ENCODE data around the gene SSU72. TPM values are rescaled to one million over a fixed set of nuclear protein-coding genes. Genes with fewer than 3 reads are reported as not detected.
"Not testable (repeated sequence)": the region's sequence is repeated elsewhere in the genome, so short reads cannot be mapped to it uniquely, and the experiment has no call there.

Gene SSU72
- total RNA-seq, 2 donors from 2014 or later, result 120 to 175 TPM

- DNase-seq, result peak; percentile 55
- Histone ChIP-seq H3K9ac (ENCODE audit: low read depth in 2 of 2, low read length in 2 of 2) (peak overlapping the region in 1 of 2 donors; percentile 24), H3K27ac (peak overlapping the region; percentile 7), H3K4me3 (peak overlapping the region; percentile 5)
- peak; percentile 33 for TF ChIP-seq CTCF (IDR thresholded peaks at IDR 0.05)
- H3K36me3 ChIP-seq; H3K4me1 ChIP-seq; intact Hi-C loops (cut with DNase I); H3K27me3 ChIP-seq; H3K9me3 ChIP-seq: not testable (repeated sequence)
Observed at GRCh38 chr1:1505366-1505798, 69.3 kb downstream of the SSU72 start.

- intact Hi-C loops (cut with DNase I), result not testable (repeated sequence)
Observed at GRCh38 chr1:1504777-1505365, 69.8 kb downstream of the SSU72 start.

GRCh38 chr1:1495461-1495975 lies 79.1 kb downstream of the SSU72 start:
- H3K36me3 ChIP-seq; H3K9me3 ChIP-seq; H3K27ac ChIP-seq; H3K27me3 ChIP-seq; H3K9ac ChIP-seq (ENCODE audit: low read depth in 2 of 2, low read length in 2 of 2); H3K4me1 ChIP-seq; H3K4me3 ChIP-seq; DNase-seq; intact Hi-C loops (cut with DNase I): not testable (repeated sequence)

More at GRCh38 chr1:1504777-1505365, 69.8 kb downstream of the SSU72 start:
- H3K36me3 ChIP-seq, H3K4me1 ChIP-seq, H3K9me3 ChIP-seq, H3K27me3 ChIP-seq: not testable (repeated sequence)
- Histone ChIP-seq H3K4me3 (peak overlapping the region; percentile 5), H3K27ac (peak overlapping the region; percentile 7), H3K9ac (ENCODE audit: low read depth in 2 of 2, low read length in 2 of 2) (peak overlapping the region in 1 of 2 donors; percentile 24)
- peak; percentile 72 for TF ChIP-seq CTCF (IDR thresholded peaks at IDR 0.05)
- DNase-seq, result peak; percentile 80

GRCh38 chr1:1494311-1494710 lies 80.4 kb downstream of the SSU72 start:
- H3K27ac ChIP-seq; H3K9me3 ChIP-seq; H3K36me3 ChIP-seq; H3K27me3 ChIP-seq; H3K4me1 ChIP-seq; H3K4me3 ChIP-seq; intact Hi-C loops (cut with DNase I); DNase-seq; H3K9ac ChIP-seq (ENCODE audit: low read depth in 2 of 2, low read length in 2 of 2): not testable (repeated sequence)

Other genes starting within 250 kb of the SSU72 start
- gene TAS1R3, start 243.6 kb downstream of the SSU72 start, total RNA-seq, result under 1 TPM; 0.24 to 0.57 TPM
- gene DVL1, start 225.4 kb downstream of the SSU72 start, total RNA-seq, result 10 to 100 TPM; 49.9 to 71.3 TPM
- 10 to 100 TPM in 1 of 2 donors, 1 to 10 TPM in 1; 5.9 to 14.0 TPM for gene MXRA8, start 216.3 kb downstream of the SSU72 start, total RNA-seq
- gene AURKAIP1, start 199.7 kb downstream of the SSU72 start, total RNA-seq, result 100 to 1,000 TPM; 179 to 332 TPM
- gene CCNL2, start 175.5 kb downstream of the SSU72 start, total RNA-seq, result 100 to 1,000 TPM in 1 of 2 donors, 10 to 100 TPM in 1; 92.3 to 104 TPM
- 100 to 1,000 TPM in 1 of 2 donors, 10 to 100 TPM in 1; 88.1 to 143 TPM for gene MRPL20, start 167.6 kb downstream of the SSU72 start, total RNA-seq
- gene ANKRD65, start 153.6 kb downstream of the SSU72 start, total RNA-seq, result 1 to 10 TPM in 1 of 2 donors, under 1 TPM in 1; 0.57 to 2.0 TPM
- gene VWA1, start 139.2 kb downstream of the SSU72 start, total RNA-seq, result 10 to 100 TPM; 43.5 to 74.0 TPM
- gene ATAD3C, start 125.2 kb downstream of the SSU72 start, total RNA-seq, result under 1 TPM; 0.16 to 0.64 TPM
- 10 to 100 TPM; 16.6 to 62.9 TPM for gene ATAD3B, start 103.1 kb downstream of the SSU72 start, total RNA-seq
- 10 to 100 TPM; 19.6 to 74.0 TPM for gene ATAD3A, start 62.7 kb downstream of the SSU72 start, total RNA-seq
- under 1 TPM; 0.77 to 0.91 TPM for gene TMEM240, start 34.2 kb downstream of the SSU72 start, total RNA-seq
- gene FNDC10, start 25.3 kb upstream of the SSU72 start, total RNA-seq, result 1 to 10 TPM; 2.9 to 4.2 TPM
- 100 to 1,000 TPM in 1 of 2 donors, 10 to 100 TPM in 1; 57.0 to 121 TPM for gene MIB2, start 40.6 kb upstream of the SSU72 start, total RNA-seq
- gene MMP23B, start 57.3 kb upstream of the SSU72 start, total RNA-seq, result 1 to 10 TPM; 3.0 to 5.8 TPM
- 10 to 100 TPM; 31.8 to 44.7 TPM for gene CDK11B, start 84.1 kb upstream of the SSU72 start, total RNA-seq
- 10 to 100 TPM; 41.5 to 57.8 TPM for gene SLC35E2B, start 117.9 kb upstream of the SSU72 start, total RNA-seq
- 10 to 100 TPM; 52.2 to 58.5 TPM for gene CDK11A, start 149.5 kb upstream of the SSU72 start, total RNA-seq
- gene NADK, start 203.6 kb upstream of the SSU72 start, total RNA-seq, result 100 to 1,000 TPM; 122 to 146 TPM

Measured in colonic mucosa (tissue), 4 donors.